Lower lobe of right lung (tissue), 2 donors: ENCODE results near the gene TTC39C. TPM values are rescaled to one million over a fixed set of nuclear protein-coding genes. Genes with fewer than 3 reads are reported as not detected.
"Not testable (repeated sequence)": the region's sequence is repeated elsewhere in the genome, so short reads cannot be mapped to it uniquely, and the experiment has no call there.

ENCODE experiments used
- ATAC-seq, 2 donors: fragments of 200-7000 bp; cut with Tn5 transposase; one replicate each; pipeline ENCODE4 v1.9.1; 2020 to 2022; ENCODE audit warnings: mild to moderate bottlenecking in 2 of 2, moderate library complexity in 2 of 2
- DNase-seq: peaks from one replicate; pipeline ENCODE4 v3.0.0-alpha.2; 2020
- H3K27ac ChIP-seq: fragments of 200-600 bp; one replicate; pipeline ENCODE4 v1.8.0; 2022
- H3K27me3 ChIP-seq: fragments of 200-600 bp; one replicate; pipeline ENCODE4 v1.8.0; 2022; ENCODE audit warnings: low read depth
- H3K36me3 ChIP-seq: fragments of 200-600 bp; one replicate; pipeline ENCODE4 v1.8.0; 2022; ENCODE audit warnings: mild to moderate bottlenecking
- H3K4me1 ChIP-seq: fragments of 200-600 bp; one replicate; pipeline ENCODE4 v1.8.0; 2022
- H3K4me3 ChIP-seq: fragments of 200-600 bp; one replicate; pipeline ENCODE4 v1.8.0; 2022; ENCODE audit warnings: mild to moderate bottlenecking
- H3K9me3 ChIP-seq: fragments of 200-600 bp; one replicate; pipeline ENCODE4 v1.8.0; 2022
- intact Hi-C: fragments of 100-400 bp; cut with DNase I; formaldehyde crosslinking; loops from one replicate; pipeline ENCODE4 v1.11.0; 2022
- total RNA-seq: library from RNA; stranded (reverse); fragmentation: NEBNext Ultra II Directional; extraction: Animal tissue kit (Norgen Biotek cat#: 25700); gene quantifications from one replicate; pipeline ENCODE4 v1.2.1, GENCODE V29; 2021
- TF ChIP-seq, protein P1 (sequence below): fragments of 200-600 bp; IDR thresholded peaks from one replicate; pipeline ENCODE4 v1.8.0; 2022; ENCODE audit warnings: antibody characterized with exemption, mild to moderate bottlenecking
- donor health status: DM: no; HTN: yes; CAD: no; lungs with severe emphysema.

TTC39C gene
- total RNA-seq, 1 donor from 2014 or later, result 14.6 TPM

DNA sequence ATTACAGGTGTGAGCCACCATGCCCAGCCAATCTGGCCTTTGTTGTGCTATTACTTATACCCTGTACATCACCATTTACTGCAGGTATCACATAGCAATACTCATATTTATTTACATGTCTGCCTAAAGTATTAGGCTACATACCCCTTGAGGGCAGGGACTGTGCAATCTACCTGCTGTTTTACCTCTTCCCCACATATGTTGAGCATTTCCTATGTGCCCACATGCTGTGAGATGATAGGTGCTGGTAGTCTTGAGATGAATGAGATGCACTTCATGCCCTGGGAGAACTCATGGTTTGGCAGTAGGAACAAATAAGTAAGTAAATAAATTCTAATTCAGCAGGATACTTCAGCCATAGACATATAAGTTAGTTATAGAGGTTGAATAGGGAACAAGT is 59.2 kb downstream of the TTC39C start:
- Histone ChIP-seq H3K4me1 (peaks cover 14% of the 10 kb centered on the region), H3K4me3 (no peak overlapping the region), H3K9me3 (no peaks in the 10 kb centered on the region), H3K27me3 (no peaks in the 10 kb centered on the region), H3K27ac (no peak overlapping the region), H3K36me3 (no peaks in the 10 kb centered on the region)
- TF ChIP-seq, protein P1, sequence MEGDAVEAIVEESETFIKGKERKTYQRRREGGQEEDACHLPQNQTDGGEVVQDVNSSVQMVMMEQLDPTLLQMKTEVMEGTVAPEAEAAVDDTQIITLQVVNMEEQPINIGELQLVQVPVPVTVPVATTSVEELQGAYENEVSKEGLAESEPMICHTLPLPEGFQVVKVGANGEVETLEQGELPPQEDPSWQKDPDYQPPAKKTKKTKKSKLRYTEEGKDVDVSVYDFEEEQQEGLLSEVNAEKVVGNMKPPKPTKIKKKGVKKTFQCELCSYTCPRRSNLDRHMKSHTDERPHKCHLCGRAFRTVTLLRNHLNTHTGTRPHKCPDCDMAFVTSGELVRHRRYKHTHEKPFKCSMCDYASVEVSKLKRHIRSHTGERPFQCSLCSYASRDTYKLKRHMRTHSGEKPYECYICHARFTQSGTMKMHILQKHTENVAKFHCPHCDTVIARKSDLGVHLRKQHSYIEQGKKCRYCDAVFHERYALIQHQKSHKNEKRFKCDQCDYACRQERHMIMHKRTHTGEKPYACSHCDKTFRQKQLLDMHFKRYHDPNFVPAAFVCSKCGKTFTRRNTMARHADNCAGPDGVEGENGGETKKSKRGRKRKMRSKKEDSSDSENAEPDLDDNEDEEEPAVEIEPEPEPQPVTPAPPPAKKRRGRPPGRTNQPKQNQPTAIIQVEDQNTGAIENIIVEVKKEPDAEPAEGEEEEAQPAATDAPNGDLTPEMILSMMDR, result no peak
- no peak for DNase-seq
- ATAC-seq, result no peak
- intact Hi-C loops, result no loop called here

DNA sequence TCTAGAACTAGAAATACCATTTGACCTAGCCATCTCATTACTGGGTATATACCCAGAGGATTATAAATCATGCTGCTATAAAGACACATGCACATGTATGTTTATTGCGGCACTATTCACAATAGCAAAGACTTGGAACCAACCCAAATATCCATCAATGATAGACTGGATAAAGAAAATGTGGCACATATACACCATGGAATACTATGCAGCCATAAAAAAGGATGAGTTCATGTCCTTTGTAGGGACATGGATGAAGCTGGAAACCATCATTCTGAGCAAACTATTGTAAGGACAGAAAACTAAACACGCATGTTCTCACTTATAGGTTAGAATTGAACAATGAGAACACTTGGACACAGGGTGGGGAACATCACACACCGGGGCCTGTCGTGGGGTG is 60.2 kb downstream of the TTC39C start:
- ATAC-seq, H3K9me3 ChIP-seq, DNase-seq, H3K36me3 ChIP-seq, H3K27me3 ChIP-seq, H3K4me3 ChIP-seq, H3K27ac ChIP-seq, intact Hi-C loops: not testable (repeated sequence)
- peaks cover 14% of the 10 kb centered on the region for H3K4me1 ChIP-seq

DNA sequence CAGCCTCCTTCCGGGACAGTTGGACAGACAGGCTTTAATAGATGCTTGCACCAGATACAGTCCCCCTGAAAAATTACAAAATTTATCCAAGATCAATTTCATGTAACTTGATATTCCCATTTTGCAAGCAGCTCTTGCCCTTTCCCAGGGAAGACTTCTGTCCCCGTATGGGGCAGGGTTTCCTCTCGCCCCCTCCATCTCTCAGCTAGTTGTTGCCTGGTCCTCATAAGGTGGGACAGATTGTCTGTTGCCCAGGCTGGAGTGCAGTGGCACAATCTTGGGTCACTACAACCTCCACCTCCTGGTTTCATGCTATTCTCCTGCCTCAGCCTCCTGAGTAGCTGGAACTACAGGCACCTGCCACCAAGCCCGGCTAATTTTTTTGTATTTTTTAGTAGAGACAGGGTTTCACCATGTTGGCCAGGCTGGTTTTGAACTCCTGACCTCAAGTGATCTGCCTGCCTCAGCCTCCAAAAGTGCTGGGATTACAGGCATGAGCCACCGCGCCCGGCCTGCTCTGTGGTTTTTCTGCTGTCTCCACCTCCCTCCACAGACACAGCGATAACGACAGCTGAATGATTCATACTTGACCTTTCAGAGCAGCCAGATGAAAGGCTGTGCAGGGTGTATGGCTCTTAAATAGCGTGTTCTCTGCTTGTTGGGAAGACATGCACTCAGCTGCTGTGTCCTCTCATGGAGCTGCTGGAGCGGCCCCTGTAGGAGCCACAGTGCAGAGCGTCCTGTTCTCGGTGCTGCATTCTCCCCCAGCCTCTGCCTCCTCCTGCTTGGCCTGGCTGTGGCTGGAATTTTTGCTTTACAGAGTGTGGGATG is 61.4 kb downstream of the TTC39C start:
- no peaks in the 10 kb centered on the region for H3K9me3 ChIP-seq
- DNase-seq (peak; percentile 59), ATAC-seq (peak; percentile 97)
- no peak overlapping the region for H3K4me3 ChIP-seq
- TF ChIP-seq, protein P1, result peak; percentile 30
- H3K27me3 ChIP-seq, result no peaks in the 10 kb centered on the region
- intact Hi-C loops, result no loop called here
- peaks cover 14% of the 10 kb centered on the region for H3K4me1 ChIP-seq
- H3K27ac ChIP-seq, result no peak overlapping the region
- no peaks in the 10 kb centered on the region for H3K36me3 ChIP-seq

DNA sequence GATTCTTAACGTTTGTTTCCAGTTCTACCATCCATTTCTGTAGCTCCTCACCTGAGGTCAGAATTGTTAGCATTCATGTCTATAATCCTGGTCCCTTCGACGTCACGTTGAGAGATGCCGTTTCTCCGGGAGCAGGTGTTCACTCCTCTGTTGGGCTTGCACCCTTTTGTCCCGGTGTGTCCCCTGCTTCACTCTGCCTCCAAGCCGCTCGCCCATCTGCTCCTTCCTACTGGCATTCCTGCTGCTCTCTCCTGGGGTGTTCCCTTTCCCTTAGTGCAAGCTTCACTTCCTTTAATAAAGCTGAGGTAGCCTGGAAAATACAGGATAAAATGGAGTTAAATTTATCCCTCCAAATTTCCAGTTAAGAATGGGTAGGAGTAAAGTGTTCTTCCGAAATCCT is 62.4 kb downstream of the TTC39C start:
- Histone ChIP-seq H3K27ac (no peak overlapping the region), H3K4me3 (no peak overlapping the region), H3K9me3 (no peaks in the 10 kb centered on the region), H3K27me3 (no peaks in the 10 kb centered on the region), H3K36me3 (no peaks in the 10 kb centered on the region), H3K4me1 (peaks cover 14% of the 10 kb centered on the region)
- ATAC-seq, result no peak
- intact Hi-C loops, result no loop called here
- TF ChIP-seq, protein P1, result no peak
- DNase-seq, result no peak

DNA sequence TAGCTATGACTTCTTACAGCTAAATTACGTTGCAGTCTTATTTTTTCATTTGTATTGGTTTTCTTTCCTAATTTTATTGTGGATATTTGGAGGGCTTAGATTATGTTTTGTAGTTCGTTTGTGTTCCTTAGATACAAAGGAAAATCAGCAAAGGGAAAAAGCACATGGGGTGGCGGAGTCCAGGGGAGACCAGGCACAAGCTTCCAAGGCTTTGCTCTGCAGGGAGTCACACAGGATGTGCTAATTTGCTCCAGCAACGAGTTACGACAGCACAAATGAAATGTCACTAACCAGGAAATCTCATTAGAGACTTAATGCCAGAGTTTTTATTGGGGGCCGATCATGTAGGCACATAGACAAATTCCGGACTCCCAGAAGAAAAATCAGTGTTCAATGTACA is 63.8 kb downstream of the TTC39C start:
- H3K4me3 ChIP-seq, result no peak overlapping the region
- H3K27ac ChIP-seq, result no peak overlapping the region
- H3K36me3 ChIP-seq, result peaks cover 8% of the 10 kb centered on the region
- H3K4me1 ChIP-seq, result peaks cover 14% of the 10 kb centered on the region
- TF ChIP-seq, protein P1, result no peak
- no peaks in the 10 kb centered on the region for H3K27me3 ChIP-seq
- ATAC-seq (no peak), DNase-seq (no peak)
- no peaks in the 10 kb centered on the region for H3K9me3 ChIP-seq
- intact Hi-C loops, result no loop called here

DNA sequence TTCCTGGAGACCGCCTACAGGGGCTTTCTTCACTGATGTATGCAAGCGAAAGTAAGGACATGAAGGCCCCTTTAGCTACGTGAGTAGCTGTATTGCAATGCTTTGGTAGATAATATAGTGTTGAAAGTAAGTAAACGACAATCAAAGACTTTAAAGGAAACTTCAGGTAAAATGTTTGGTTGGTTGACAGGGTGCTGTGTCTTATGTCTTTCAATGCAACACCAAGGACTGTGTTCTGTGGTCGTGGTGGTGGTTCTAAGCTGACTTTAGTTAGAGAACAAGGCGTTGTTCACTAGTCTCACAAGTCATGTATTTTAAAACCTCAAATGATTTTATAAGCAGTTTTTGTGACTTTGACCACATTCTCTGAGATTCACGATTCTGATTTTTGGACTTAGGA is 66.3 kb downstream of the TTC39C start:
- Histone ChIP-seq H3K4me3 (no peak overlapping the region), H3K27ac (no peak overlapping the region), H3K9me3 (no peaks in the 10 kb centered on the region), H3K36me3 (peaks cover 9% of the 10 kb centered on the region), H3K4me1 (peaks cover 13% of the 10 kb centered on the region), H3K27me3 (no peaks in the 10 kb centered on the region)
- intact Hi-C loops, result no loop called here
- TF ChIP-seq, protein P1, result no peak
- no peak for ATAC-seq
- DNase-seq, result no peak
